Fibroblast of the aortic adventitia (primary cell): ENCODE results near the gene ATP8B3. TPM values are rescaled to one million over a fixed set of nuclear protein-coding genes. Genes with fewer than 3 reads are reported as not detected.
A peak's percentile ranks its signal among the peaks of the same experiment; 100 is the strongest.

ENCODE experiments used
- DNase-seq: peaks from one replicate; pipeline ENCODE4 v3.0.0-alpha.2; 2010; ENCODE audit warnings: low read depth
- H3K4me3 ChIP-seq: 2 replicates; pipeline ENCODE4 v1.5.1; 2011; ENCODE audit warnings: low read depth, mild to moderate bottlenecking, control low read depth, low read length, moderate library complexity
- CTCF ChIP-seq: IDR thresholded peaks from 2 replicates; pipeline ENCODE4 v1.5.1; 2011; ENCODE audit warnings: mild to moderate bottlenecking, low read length, control low read depth, inconsistent platforms; ENCODE audit not compliant: insufficient read depth
- total RNA-seq: library from RNA; depleted of rRNA; stranded (reverse); fragments of >200 nt; gene quantifications from 2 replicates; pipeline ENCODE4 v1.2.3, GENCODE V29; 2012; ENCODE audit warnings: low replicate concordance

ATP8B3 gene
- total RNA-seq, 1 donor = 3.3 TPM

GRCh38 chr19:1780272-1780958 lies 31.7 kb downstream of the ATP8B3 start:
- no peak overlapping the region for H3K4me3 ChIP-seq
- DNase-seq = no peak
- peak; percentile 29 for TF ChIP-seq CTCF

DNA sequence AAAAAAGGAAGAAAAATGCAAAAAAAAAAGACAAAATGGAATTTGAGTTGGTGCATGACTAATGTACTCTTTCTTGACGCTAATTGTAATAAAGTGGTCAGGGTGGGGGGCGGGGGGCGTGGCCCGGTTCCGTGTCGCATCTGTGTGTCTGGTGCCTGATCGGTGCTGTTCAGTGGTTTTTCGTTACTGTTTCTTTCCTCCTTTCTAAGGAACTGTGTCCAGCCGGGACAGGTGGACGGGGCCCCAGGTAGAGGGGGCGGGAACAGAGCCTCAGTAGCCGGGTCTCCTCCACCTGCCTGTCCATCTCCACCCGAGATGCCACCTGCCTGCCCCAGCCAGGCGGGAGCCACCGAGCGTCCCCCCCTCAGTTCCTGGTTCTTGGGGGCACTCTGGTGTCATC lies 32.5 kb downstream of the ATP8B3 start:
- no peak for TF ChIP-seq CTCF
- no peak for DNase-seq
- H3K4me3 ChIP-seq = no peak overlapping the region

GRCh38 chr19:1777149-1777548 lies 34.9 kb downstream of the ATP8B3 start:
- H3K4me3 ChIP-seq = no peak overlapping the region
- no peak for TF ChIP-seq CTCF
- no peak for DNase-seq

GRCh38 chr19:1776606-1777147 lies 35.4 kb downstream of the ATP8B3 start:
- no peak for DNase-seq
- no peak for TF ChIP-seq CTCF
- H3K4me3 ChIP-seq = no peak overlapping the region

GRCh38 chr19:1775951-1776605 lies 36.0 kb downstream of the ATP8B3 start:
- no peak overlapping the region for H3K4me3 ChIP-seq
- DNase-seq = no peak
- TF ChIP-seq CTCF = no peak

- H3K4me3 ChIP-seq = no peak overlapping the region
- TF ChIP-seq CTCF = peak; percentile 25
- no peak for DNase-seq
Measured at GRCh38 chr19:1774989-1775772, 36.9 kb downstream of the ATP8B3 start.
